Kidney epithelial cell (primary cell): ENCODE data around the gene TLK2. TPM values are rescaled to one million over a fixed set of nuclear protein-coding genes. Genes with fewer than 3 reads are reported as not detected.

Experiments used
- DNase-seq: peaks from one replicate; pipeline ENCODE4 v3.0.0-alpha.2; 2010; ENCODE audit warnings: low read depth
- H3K27me3 ChIP-seq: 2 replicates; pipeline ENCODE4 v1.6.0; 2011; ENCODE audit warnings: low read length; ENCODE audit not compliant: control insufficient read depth, insufficient read depth
- H3K36me3 ChIP-seq: 2 replicates; pipeline ENCODE4 v1.5.1; 2011; ENCODE audit warnings: low read length; ENCODE audit not compliant: control insufficient read depth, insufficient read depth
- H3K4me3 ChIP-seq: 2 replicates; pipeline ENCODE4 v1.5.1; 2011; ENCODE audit warnings: low read depth, mild to moderate bottlenecking, control low read depth, low read length
- total RNA-seq: library from RNA; depleted of rRNA; stranded (reverse); fragments of >200 nt; gene quantifications from 2 replicates; pipeline ENCODE4 v1.2.3, GENCODE V29; 2015
- TF ChIP-seq, protein P1 (sequence below): IDR thresholded peaks from 2 replicates; pipeline ENCODE4 v1.5.1; 2011; ENCODE audit warnings: mild to moderate bottlenecking, moderate library complexity, low read length, control low read depth, inconsistent platforms; ENCODE audit not compliant: insufficient read depth, poor library complexity, severe bottlenecking

Gene TLK2
- total RNA-seq, 1 donor from 2014 or later = 32.9 TPM

DNA sequence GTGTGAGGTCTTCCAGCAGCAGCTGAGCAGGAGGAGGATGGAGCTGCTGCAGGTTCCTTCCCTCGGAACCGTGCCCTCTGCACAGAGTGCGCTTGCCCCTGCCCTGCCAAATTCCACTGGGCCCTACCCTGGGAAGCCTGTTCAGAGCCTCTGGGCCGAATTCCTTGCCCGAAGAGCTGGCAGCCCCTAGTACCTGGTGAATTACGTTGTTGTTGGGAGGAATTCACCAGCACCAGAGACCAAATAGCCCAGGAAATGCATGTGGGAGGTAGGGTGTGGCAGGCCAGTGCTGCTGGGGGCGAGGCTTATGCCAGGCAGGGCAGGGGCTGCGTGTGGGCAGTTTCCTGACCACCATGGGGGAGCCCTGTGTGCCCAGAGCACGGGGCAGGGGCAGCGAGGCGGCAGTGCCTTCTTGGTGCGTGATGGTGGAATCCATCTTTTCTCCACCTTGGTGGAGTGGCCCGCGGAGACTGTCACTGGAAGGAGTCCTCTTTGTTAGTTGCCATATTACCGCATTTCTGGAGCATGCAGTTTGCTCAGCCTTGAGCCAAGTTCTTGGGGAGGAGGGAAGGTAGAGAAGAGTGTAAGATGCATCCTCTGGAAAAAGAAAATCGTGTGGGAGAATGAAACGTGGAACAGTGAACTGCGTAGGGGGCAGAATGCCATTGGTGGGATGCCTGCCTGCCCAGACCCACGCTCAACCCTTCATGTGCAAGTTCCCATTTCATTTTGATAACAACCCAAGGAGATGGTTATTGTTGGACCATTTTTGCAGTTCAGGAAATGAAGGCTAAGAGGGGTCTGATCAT lies 151.1 kb downstream of the TLK2 start:
- TF ChIP-seq, protein P1, sequence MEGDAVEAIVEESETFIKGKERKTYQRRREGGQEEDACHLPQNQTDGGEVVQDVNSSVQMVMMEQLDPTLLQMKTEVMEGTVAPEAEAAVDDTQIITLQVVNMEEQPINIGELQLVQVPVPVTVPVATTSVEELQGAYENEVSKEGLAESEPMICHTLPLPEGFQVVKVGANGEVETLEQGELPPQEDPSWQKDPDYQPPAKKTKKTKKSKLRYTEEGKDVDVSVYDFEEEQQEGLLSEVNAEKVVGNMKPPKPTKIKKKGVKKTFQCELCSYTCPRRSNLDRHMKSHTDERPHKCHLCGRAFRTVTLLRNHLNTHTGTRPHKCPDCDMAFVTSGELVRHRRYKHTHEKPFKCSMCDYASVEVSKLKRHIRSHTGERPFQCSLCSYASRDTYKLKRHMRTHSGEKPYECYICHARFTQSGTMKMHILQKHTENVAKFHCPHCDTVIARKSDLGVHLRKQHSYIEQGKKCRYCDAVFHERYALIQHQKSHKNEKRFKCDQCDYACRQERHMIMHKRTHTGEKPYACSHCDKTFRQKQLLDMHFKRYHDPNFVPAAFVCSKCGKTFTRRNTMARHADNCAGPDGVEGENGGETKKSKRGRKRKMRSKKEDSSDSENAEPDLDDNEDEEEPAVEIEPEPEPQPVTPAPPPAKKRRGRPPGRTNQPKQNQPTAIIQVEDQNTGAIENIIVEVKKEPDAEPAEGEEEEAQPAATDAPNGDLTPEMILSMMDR = no peak
- no peak for DNase-seq
- Histone ChIP-seq H3K4me3 (peak overlapping the region; percentile 72), H3K36me3 (no peaks in the 10 kb centered on the region), H3K27me3 (no peaks in the 10 kb centered on the region)

GRCh38 chr17:62630365-62631085 lies 151.9 kb downstream of the TLK2 start:
- TF ChIP-seq, protein P1 = no peak
- DNase-seq = no peak
- H3K36me3 ChIP-seq = no peaks in the 10 kb centered on the region
- H3K4me3 ChIP-seq = no peak overlapping the region
- H3K27me3 ChIP-seq = no peaks in the 10 kb centered on the region

GRCh38 chr17:62631086-62631935 lies 152.7 kb downstream of the TLK2 start:
- H3K36me3 ChIP-seq = no peaks in the 10 kb centered on the region
- no peak for DNase-seq
- H3K27me3 ChIP-seq = no peaks in the 10 kb centered on the region
- TF ChIP-seq, protein P1 = no peak
- H3K4me3 ChIP-seq = no peak overlapping the region

DNA sequence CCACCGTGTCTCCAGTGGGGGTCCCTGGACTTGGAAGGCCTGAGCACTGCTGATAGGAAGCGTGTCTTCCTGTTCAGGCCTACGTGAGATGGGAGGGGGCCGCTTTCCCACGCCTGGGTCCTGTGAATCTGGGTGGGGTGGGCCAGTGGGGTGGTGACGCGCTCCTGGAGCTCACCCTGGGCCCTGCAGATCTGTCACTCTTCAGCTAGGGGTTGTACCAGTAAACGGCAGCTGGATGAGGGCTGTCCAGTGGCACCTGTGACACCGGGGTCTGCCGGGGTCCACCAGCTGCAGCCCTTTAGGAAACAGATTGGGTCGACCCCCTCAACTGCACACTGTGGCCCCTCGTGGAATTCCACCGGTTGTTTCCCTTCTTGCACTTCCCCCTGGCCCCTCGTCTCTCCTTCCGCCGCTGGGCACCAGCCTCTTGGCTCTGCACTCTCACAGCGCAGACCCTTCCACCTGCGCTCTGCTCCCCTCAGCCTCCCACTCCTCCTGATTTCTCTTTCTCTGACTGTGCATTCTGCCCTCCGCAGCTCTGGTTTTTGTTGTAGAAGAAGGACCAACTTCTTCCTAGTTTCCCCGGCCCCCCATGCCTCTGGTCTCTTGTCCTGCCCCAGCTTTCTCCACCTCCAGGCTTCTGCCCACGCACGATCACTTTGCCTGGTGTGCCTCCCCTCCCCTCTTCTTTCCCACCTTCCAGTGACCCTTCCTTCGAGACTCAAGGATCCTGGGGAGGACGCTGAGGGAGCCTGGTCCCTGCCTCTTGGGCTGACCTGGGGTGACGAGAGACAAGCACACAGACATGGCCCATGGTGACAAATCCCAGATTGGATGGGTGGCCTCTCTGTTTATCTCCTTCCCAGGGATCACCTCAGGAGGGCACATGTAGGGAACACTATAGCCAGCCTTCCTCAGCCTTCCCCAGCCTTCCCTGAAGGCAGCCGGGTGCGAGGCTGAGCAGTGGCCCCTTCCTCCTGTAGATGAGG lies 153.6 kb downstream of the TLK2 start:
- H3K27me3 ChIP-seq = no peaks in the 10 kb centered on the region
- H3K36me3 ChIP-seq = no peaks in the 10 kb centered on the region
- TF ChIP-seq, protein P1 = no peak
- no peak for DNase-seq
- H3K4me3 ChIP-seq = no peak overlapping the region

- no peaks in the 10 kb centered on the region for H3K27me3 ChIP-seq
- H3K4me3 ChIP-seq = no peak overlapping the region
- H3K36me3 ChIP-seq = no peaks in the 10 kb centered on the region
- TF ChIP-seq, protein P1 = no peak
- no peak for DNase-seq
These were observed 159.2 kb downstream of the TLK2 start for GRCh38 chr17:62637809-62638208.
